COR-L47 (cell line): ENCODE results near the gene ADGRA1.

Experiments
- DNase-seq: peaks from one replicate; lab custom pipeline; 2025; lab: John Stamatoyannopoulos, UW

ADGRA1 gene

DNA sequence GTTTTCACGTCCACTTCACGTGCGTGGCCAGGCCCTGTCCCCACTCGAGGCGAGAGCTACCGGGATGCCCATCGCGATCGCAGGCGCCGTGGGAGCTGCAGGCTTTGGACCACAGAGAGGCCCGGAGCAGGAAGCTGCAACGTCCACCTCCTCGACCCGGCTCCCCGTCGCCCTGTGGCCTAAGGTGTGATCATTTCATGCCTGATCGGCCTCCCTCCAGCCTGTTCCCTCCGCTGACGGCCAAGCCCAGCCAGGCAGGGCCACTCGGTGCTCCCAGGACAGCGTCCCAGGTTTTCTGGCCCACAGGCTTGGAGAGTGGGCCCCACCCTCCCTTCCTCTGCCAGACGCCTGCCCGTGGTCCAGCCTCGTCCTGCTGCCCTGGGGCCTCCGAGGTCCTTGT, 91.9 kb downstream of the ADGRA1 start:
- no peak for DNase-seq

DNA sequence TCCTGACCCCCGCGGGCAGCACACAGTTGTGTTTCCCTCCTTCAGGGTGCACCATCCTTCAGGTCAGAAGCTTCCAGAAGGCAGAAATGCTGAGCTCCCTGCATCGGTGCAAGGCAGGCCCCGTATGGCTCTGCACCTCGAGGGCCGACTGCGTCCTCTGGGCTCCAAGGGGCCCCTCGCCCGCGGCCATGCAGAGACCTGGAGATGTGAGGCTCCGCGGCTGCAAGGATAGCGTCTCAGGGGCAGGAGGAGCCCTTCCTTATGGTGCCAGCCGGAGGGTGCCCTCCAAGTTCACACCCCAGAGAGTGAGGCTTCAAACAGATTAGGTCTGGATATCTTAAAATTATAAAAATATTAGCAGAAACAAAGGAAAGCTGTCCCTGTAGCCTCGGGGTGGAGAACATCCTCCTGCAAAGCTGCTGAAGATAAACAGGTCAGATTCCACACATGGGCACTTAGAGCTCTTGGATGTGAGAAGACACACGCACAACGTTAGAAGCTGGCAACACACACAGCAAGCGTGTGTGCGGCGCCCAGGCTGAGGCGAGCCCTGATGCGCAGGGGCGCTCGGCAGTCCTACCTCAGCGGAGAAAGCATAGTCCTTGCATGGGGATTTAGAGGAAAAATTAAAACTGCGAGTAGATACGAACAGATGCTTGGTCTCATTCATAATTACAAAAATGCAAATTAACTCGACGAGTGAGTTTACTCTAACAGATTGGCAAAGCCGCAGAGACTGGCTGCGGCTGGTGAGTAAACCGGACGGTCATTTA, 92.7 kb downstream of the ADGRA1 start:
- DNase-seq, result no peak

DNA sequence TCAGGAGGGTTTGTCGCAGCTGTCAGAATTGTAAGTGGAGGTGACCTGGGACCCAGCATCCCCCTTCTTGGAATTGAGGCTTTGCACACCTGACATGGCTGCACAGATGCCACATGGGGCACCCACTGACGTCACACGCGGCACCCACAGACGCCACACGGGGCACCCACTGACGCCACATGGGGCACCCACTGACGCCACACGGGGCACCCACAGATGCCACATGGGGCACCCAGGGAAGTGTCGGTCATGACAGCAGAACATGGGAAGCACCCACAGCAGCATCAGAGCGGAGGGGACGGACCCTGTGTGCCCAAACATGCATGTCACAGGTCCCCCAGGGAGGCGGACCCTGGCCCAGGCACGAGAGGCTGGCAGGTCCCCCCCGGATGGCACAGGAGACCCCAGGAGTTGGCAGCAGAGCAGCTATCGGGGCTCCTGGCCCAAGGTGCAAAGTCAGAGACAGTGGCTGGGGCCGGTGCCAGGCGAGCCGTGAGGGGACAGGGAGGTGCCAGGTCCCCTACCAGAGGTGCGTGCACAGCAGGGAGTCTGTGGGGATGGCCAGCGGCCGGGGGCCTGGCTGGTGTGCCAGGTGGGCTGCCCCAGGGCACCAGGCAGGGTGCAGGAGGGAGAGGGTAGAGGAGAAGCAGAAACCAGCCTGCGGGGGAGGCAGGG, 93.4 kb downstream of the ADGRA1 start:
- no peak for DNase-seq
